Common myeloid progenitor, CD34-positive (primary cell): Measurements from ENCODE around the gene P4HB.
A peak's percentile ranks its signal among the peaks of the same experiment; 100 is the strongest.

Experiments
- CTCF ChIA-PET: fragments of 350-600 bp; sonication (Branson Sonifier 250); formaldehyde crosslinking; loops from one replicate; lab custom pipeline; 2021; ENCODE audit warnings: antibody characterized with exemption; lab: Charles Lee
- POLR2A ChIA-PET: fragments of 350-600 bp; sonication (Branson Sonifier 250); formaldehyde crosslinking; loops from one replicate; lab custom pipeline; 2021; ENCODE audit warnings: antibody characterized with exemption; lab: Charles Lee
- DNase-seq, 3 donors: peaks; one replicate each; pipeline versions ENCODE4 v3.0.0 to v3.0.0-alpha.2; 2013
- H3K27ac ChIP-seq, 2 experiments: 1 replicate in 1 of 2; 2 replicates in 1 of 2; pipeline ENCODE4 v1.7.0; 2013; ENCODE audit warnings: inconsistent platforms in 2 of 2, low read length in 2 of 2, mild to moderate bottlenecking in 2 of 2, low read depth in 1 of 2, moderate library complexity in 1 of 2; ENCODE audit not compliant: severe bottlenecking in 2 of 2, insufficient read depth in 1 of 2, poor library complexity in 1 of 2
- H3K27me3 ChIP-seq, 5 experiments: replicated peaks in 2 of 5; 1 replicate in 3 of 5; 2 replicates in 2 of 5; pipeline versions ENCODE4 v1.6.1 to v1.7.0; 2013; ENCODE audit warnings: low read length in 4 of 5, mild to moderate bottlenecking in 2 of 5, moderate library complexity in 2 of 5, inconsistent platforms in 1 of 5; ENCODE audit not compliant: insufficient read depth in 5 of 5, control insufficient read depth in 4 of 5
- H3K36me3 ChIP-seq, 4 experiments: 1 replicate in 2 of 4; 2 replicates in 2 of 4; pipeline versions ENCODE4 v1.6.1 to v1.7.0; 2013; ENCODE audit warnings: low read length in 3 of 4, control low read depth in 1 of 4, mild to moderate bottlenecking in 1 of 4; ENCODE audit not compliant: control insufficient read depth in 4 of 4, insufficient read depth in 4 of 4
- H3K4me1 ChIP-seq, 4 experiments: 1 replicate in 3 of 4; 2 replicates in 1 of 4; pipeline versions ENCODE4 v1.6.1 to v1.7.1; 2013; ENCODE audit warnings: low read length in 3 of 4, mild to moderate bottlenecking in 3 of 4, control low read depth in 1 of 4, inconsistent platforms in 1 of 4, moderate library complexity in 1 of 4; ENCODE audit not compliant: control insufficient read depth in 4 of 4, insufficient read depth in 4 of 4; ENCODE audit errors: control extremely low read depth in 1 of 4
- H3K4me3 ChIP-seq, 7 experiments: 1 replicate in 4 of 7; 2 replicates in 3 of 7; pipeline versions ENCODE4 v1.5.1 to v1.7.0; 2013; ENCODE audit warnings: mild to moderate bottlenecking in 7 of 7, low read length in 6 of 7, moderate library complexity in 6 of 7, inconsistent platforms in 2 of 7, low read depth in 2 of 7, control low read depth in 1 of 7; ENCODE audit not compliant: insufficient read depth in 4 of 7, control insufficient read depth in 1 of 7; ENCODE audit errors: extremely low read depth in 1 of 7
- H3K9me3 ChIP-seq, 5 experiments: 1 replicate in 4 of 5; 2 replicates in 1 of 5; pipeline versions ENCODE4 v1.6.1 to v1.7.1; 2013; ENCODE audit warnings: low read length in 4 of 5, mild to moderate bottlenecking in 2 of 5, inconsistent platforms in 1 of 5, low read depth in 1 of 5, moderate library complexity in 1 of 5; ENCODE audit not compliant: control insufficient read depth in 4 of 5, insufficient read depth in 2 of 5; ENCODE audit errors: control extremely low read depth in 1 of 5
- WGBS: methylation state at CpG from one replicate; pipeline ENCODE4 v1.1.5; 2013; ENCODE audit not compliant: insufficient coverage; 5-methylcytosine and 5-hydroxymethylcytosine counted together

P4HB gene

GRCh38 chr17:81867991-81868673 is 7.8 kb upstream of the P4HB start:
- ChIA-PET CTCF (interaction anchor here (1.0 to 3.8 kb wide), 6 partner anchors 17 to 153 kb away, joined by 4 to 10 read pairs (median 7); partner anchors contain the start of gene MAFG), POLR2A (no interaction called here)
- Histone ChIP-seq H3K27ac (peak overlapping the region in 1 of 2 experiments; percentile 58), H3K4me1 (peaks cover 0 to 65% (median 50%) of the 10 kb centered on the region in 4 experiments), H3K4me3 (no peak overlapping the region), H3K27me3 (no peaks in the 10 kb centered on the region), H3K9me3 (no peaks in the 10 kb centered on the region), H3K36me3 (peaks cover 4 to 51% (median 26%) of the 10 kb centered on the region in 4 experiments)
- 94% methylated on average over 25 of the region's 28 CpGs for WGBS
- DNase-seq, result no peak

DNA sequence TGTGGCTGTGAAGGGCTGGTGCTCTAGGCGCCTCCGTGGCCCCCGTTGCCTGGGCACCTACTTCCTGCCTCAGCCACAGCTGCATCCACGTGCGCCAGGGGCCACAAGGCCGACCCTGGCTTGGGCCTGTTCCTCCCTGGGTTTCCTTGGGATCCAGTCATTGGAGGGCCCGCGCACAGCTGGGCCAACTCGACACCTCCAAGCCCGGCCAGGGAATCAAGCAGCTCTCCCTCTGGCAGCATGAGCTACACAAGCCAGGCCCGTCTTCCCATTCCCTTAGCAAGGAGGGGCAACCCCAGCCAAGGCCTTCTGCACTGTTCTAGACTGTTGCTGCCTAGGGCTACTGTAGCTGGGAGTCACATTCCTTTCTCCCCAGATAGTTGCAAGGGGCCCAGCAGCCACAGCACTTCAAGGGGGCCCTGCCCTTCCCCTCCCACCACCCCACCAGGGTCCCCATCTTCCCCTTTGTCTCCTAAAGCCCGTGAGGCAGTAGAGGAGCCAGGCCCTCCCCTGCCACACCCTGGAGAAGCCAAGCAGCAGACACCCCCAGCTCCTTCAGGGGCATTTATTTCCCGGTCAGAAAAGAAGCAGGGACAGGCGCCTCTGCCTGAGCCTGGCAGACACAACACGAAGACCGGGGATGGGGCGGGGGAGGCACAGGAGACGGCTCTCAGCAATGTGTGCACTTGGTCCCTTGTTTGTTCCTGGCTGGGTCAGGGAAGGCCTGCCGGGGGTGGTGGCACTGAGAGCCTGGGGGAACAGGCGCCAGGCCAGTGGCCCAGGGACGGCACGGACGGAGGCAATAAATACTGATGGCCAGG is 7.0 kb upstream of the P4HB start:
- POLR2A ChIA-PET, result interaction anchor here (0.6 to 1.6 kb wide), 6 partner anchors 9 to 61 kb away, joined by 3 to 4 read pairs (median 4); partner anchors contain the start of genes ALYREF, ANAPC11 and MAFG
- WGBS, result 62% methylated on average over 20 of the region's 23 CpGs

DNA sequence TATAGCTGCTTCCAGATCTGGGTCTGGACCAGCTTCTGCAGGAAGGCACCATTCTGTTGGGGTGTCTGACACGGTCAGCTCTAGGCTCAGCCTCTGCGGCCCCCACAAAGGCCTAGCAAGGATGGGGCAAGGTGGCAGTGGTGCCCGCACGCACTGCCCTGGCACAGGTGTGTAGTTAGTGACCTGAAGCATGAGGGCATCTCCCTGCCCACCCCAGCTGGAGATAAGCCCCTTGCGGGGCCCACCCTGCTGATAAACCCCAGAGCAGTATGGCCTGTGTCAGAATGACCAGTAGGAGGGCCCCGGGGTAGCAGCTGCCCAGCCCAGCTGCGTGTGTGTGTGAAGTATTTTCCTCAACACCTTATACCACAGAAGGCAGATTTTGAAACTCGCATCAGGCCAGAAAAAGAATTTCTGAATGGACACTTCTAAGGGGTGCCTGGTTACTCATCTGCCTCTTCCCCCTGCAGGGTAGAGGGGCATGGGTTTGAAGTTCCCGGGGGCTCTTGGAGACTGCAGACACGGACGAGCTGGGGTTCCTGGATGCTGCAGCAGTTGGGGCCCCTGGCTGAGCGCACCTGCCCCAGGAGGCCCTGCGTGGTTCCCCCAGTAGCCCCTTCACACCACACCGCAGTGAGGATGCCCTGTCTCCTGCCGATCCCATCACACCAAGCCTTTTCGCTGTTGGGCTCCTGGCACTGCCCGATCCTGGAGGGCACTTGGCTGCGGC is 6.3 kb upstream of the P4HB start:
- no peaks in the 10 kb centered on the region for H3K27me3 ChIP-seq
- H3K9me3 ChIP-seq, result no peaks in the 10 kb centered on the region
- peaks cover 0 to 57% (median 46%) of the 10 kb centered on the region in 4 experiments for H3K4me1 ChIP-seq
- H3K27ac ChIP-seq, result peak overlapping the region in 1 of 2 experiments; percentile 58
- 83% methylated on average over 16 of the region's 18 CpGs for WGBS
- CTCF ChIA-PET, result interaction anchor here (0.8 to 3.8 kb wide), 5 partner anchors 12 to 111 kb away, joined by 3 to 10 read pairs (median 3); partner anchors contain the start of gene ASPSCR1
- no peak for DNase-seq
- H3K36me3 ChIP-seq, result peaks cover 5 to 53% (median 27%) of the 10 kb centered on the region in 4 experiments
- peak overlapping the region in 2 of 7 experiments; percentile 4 to 42 for H3K4me3 ChIP-seq
- POLR2A ChIA-PET, result interaction anchor here (0.6 to 1.6 kb wide), 7 partner anchors 8 to 88 kb away, joined by 3 to 4 read pairs (median 3); partner anchors contain the start of genes ALYREF, ANAPC11 and MAFG

More for the DNA sequence above, 7.0 kb upstream of the P4HB start:
- peak in 2 of 3 donors; percentile 63 to 73 for DNase-seq
- H3K4me3 ChIP-seq, result peak overlapping the region in 2 of 7 experiments; percentile 4 to 42
- peaks cover 5 to 53% (median 27%) of the 10 kb centered on the region in 4 experiments for H3K36me3 ChIP-seq
- H3K27me3 ChIP-seq, result no peaks in the 10 kb centered on the region
- CTCF ChIA-PET, result interaction anchor here (0.8 to 3.8 kb wide), 6 partner anchors 13 to 154 kb away, joined by 3 to 10 read pairs (median 4); partner anchors contain the start of genes ASPSCR1 and MAFG
- H3K9me3 ChIP-seq, result no peaks in the 10 kb centered on the region
- peak overlapping the region in 1 of 2 experiments; percentile 58 for H3K27ac ChIP-seq
- H3K4me1 ChIP-seq, result peaks cover 0 to 57% (median 46%) of the 10 kb centered on the region in 4 experiments

DNA sequence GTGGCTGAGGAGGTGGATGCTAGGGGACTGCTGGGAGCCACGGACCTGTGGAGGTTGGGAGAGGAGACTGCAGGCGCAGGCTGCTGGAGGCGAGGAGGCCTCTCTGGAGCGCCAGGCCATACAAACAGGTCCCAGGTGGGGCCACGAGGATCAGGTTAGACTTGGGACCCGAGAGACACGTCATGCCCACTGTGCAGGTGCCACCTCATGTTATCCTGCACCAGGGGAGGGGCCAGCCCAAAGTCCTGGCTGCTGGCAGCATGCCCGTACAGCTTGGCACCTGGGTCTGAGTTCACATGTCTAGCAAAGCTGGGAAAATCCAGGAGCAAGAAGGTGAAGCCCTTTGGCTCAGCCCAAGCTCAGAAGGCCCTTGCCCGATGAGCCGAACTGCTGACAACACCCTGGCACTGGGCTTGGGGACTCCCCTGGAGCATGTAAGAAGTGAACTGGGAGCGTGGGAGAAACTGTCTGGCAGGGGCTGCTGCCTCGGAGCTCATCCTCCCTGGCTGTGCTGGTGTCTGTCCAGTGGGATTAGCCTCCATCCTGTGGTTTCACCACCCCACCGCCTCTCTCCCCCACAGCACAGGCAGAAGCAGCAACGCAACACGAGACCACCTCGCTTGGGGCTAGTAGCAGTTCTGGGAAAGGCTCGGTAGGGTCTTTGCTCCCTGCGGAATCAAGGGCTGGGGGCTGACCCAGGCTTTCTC is 5.6 kb upstream of the P4HB start:
- no peak overlapping the region for H3K27ac ChIP-seq
- H3K9me3 ChIP-seq, result no peaks in the 10 kb centered on the region
- CTCF ChIA-PET, result interaction anchor here (0.9 to 1.4 kb wide), 2 partner anchors 11 to 59 kb away, joined by 3 read pairs; no protein-coding TSS in a partner anchor
- peaks cover 5 to 53% (median 27%) of the 10 kb centered on the region in 4 experiments for H3K36me3 ChIP-seq
- H3K4me3 ChIP-seq, result no peak overlapping the region
- H3K4me1 ChIP-seq, result peaks cover 0 to 57% (median 46%) of the 10 kb centered on the region in 4 experiments
- POLR2A ChIA-PET, result interaction anchor here (1.5 to 1.6 kb wide), 3 partner anchors 11 to 62 kb away, joined by 3 to 4 read pairs (median 4); partner anchors contain the start of genes ALYREF, ANAPC11 and MAFG
- peak in 1 of 3 donors; percentile 29 for DNase-seq
- H3K27me3 ChIP-seq, result no peaks in the 10 kb centered on the region
- 98% methylated on average over 16 of the region's 18 CpGs for WGBS

GRCh38 chr17:81865358-81865732 is 5.0 kb upstream of the P4HB start:
- Histone ChIP-seq H3K27ac (no peak overlapping the region), H3K9me3 (no peaks in the 10 kb centered on the region), H3K27me3 (no peaks in the 10 kb centered on the region), H3K36me3 (peaks cover 5 to 53% (median 27%) of the 10 kb centered on the region in 4 experiments), H3K4me1 (peaks cover 0 to 55% (median 46%) of the 10 kb centered on the region in 4 experiments), H3K4me3 (no peak overlapping the region)
- 100% methylated on average over 4 of the region's 8 CpGs for WGBS
- DNase-seq, result no peak
- POLR2A ChIA-PET, result interaction anchor here (1.6 kb wide), 1 partner anchor 27 kb away, joined by 4 read pairs; the partner anchor contains the start of genes ALYREF and ANAPC11
- CTCF ChIA-PET, result interaction anchor here (0.7 to 1.4 kb wide), 2 partner anchors 60 to 128 kb away, joined by 3 read pairs; no protein-coding TSS in a partner anchor
